Right renal pelvis (tissue), 4 donors: Measurements from ENCODE around the gene RNF149. TPM values are rescaled to one million over a fixed set of nuclear protein-coding genes. Genes with fewer than 3 reads are reported as not detected.
A peak's percentile ranks its signal among the peaks of the same experiment; 100 is the strongest.
"Not testable (repeated sequence)": the region's sequence is repeated elsewhere in the genome, so short reads cannot be mapped to it uniquely, and the experiment has no call there.

ENCODE experiments used
- DNase-seq, 4 donors: peaks; one replicate each; pipeline ENCODE4 v3.0.0-alpha.2; 2013; ENCODE audit warnings: low read depth in 4 of 4, low spot score in 3 of 4, missing footprints in 1 of 4
- polyA plus RNA-seq, 4 donors: library from polyadenylated mRNA; unstranded; fragments of 120-200 nt; gene quantifications; one replicate each; pipeline ENCODE4 v1.2.1, GENCODE V29; 2013; ENCODE audit not compliant: insufficient read length in 4 of 4

RNF149 gene
- polyA plus RNA-seq, 4 donors, result 38.6 to 54.1 (median 42.0) TPM

- DNase-seq, result no peak
These were observed 44.1 kb downstream of the RNF149 start for GRCh38 chr2:101264360-101264939.

GRCh38 chr2:101263377-101263800 is 45.1 kb downstream of the RNF149 start:
- no peak for DNase-seq

GRCh38 chr2:101262142-101262541 is 46.4 kb downstream of the RNF149 start:
- no peak for DNase-seq

GRCh38 chr2:101258804-101259203 is 49.7 kb downstream of the RNF149 start:
- no peak for DNase-seq

GRCh38 chr2:101256316-101256715 is 52.2 kb downstream of the RNF149 start:
- no peak for DNase-seq

GRCh38 chr2:101255501-101255900 is 53.0 kb downstream of the RNF149 start:
- DNase-seq, result no peak

GRCh38 chr2:101253703-101254450 is 54.6 kb downstream of the RNF149 start:
- DNase-seq, result no peak

GRCh38 chr2:101253013-101253702 is 55.3 kb downstream of the RNF149 start:
- DNase-seq, result peak in 1 of 4 donors; percentile 31

- peak; percentile 98 to 99 (median 98) for DNase-seq
These were observed 56.0 kb downstream of the RNF149 start, which contains the start of gene CNOT11 for GRCh38 chr2:101252408-101253012. Gene CNOT11 (plus strand): TSS chr2:101252886. CDS start chr2:101252965, 79 bp downstream.

- no peak for DNase-seq
These were observed 56.6 kb downstream of the RNF149 start for GRCh38 chr2:101251844-101252407.

- DNase-seq, result not testable (repeated sequence)
These were observed 57.2 kb downstream of the RNF149 start for GRCh38 chr2:101251246-101251781.

- DNase-seq, result no peak
These were observed 58.7 kb downstream of the RNF149 start for GRCh38 chr2:101249826-101250225.

- not testable (repeated sequence) for DNase-seq
These were observed 59.7 kb downstream of the RNF149 start for GRCh38 chr2:101248756-101249155.

GRCh38 chr2:101245468-101245867 is 63.0 kb downstream of the RNF149 start:
- DNase-seq, result not testable (repeated sequence)

- not testable (repeated sequence) for DNase-seq
These were observed 63.6 kb downstream of the RNF149 start for GRCh38 chr2:101244899-101245298.

- not testable (repeated sequence) for DNase-seq
These were observed 64.1 kb downstream of the RNF149 start for GRCh38 chr2:101244373-101244772.

- DNase-seq, result no peak
These were observed 67.3 kb downstream of the RNF149 start for GRCh38 chr2:101241158-101241557.

- DNase-seq, result not testable (repeated sequence)
These were observed 67.8 kb downstream of the RNF149 start for GRCh38 chr2:101240694-101241093.

- not testable (repeated sequence) for DNase-seq
These were observed 68.8 kb downstream of the RNF149 start for GRCh38 chr2:101239760-101240118.
